HG03103 (cell line): ENCODE data around the gene HEATR5B.
"Not testable (repeated sequence)": the region's sequence is repeated elsewhere in the genome, so short reads cannot be mapped to it uniquely, and the experiment has no call there.

Source experiments
- ATAC-seq: cut with Tn5 transposase; IDR thresholded peaks from one replicate; pipeline ENCODE4 v1.9.1; 2021; ENCODE audit warnings: low read depth; ENCODE audit not compliant: unreplicated experiment

HEATR5B gene

GRCh38 chr2:37068686-37069085 is 15.5 kb downstream of the HEATR5B start:
- ATAC-seq = no peak

- ATAC-seq = no peak
Observed at GRCh38 chr2:37061776-37062175, 22.4 kb downstream of the HEATR5B start.

- ATAC-seq = no peak
Observed at GRCh38 chr2:37061013-37061711, 23.0 kb downstream of the HEATR5B start.

- ATAC-seq = no peak
Observed at GRCh38 chr2:37060446-37060845, 23.7 kb downstream of the HEATR5B start.

GRCh38 chr2:37059841-37060240 is 24.3 kb downstream of the HEATR5B start:
- ATAC-seq = no peak

GRCh38 chr2:37052600-37053332 is 31.4 kb downstream of the HEATR5B start:
- ATAC-seq = no peak

GRCh38 chr2:37039580-37039979 is 44.6 kb downstream of the HEATR5B start:
- ATAC-seq = no peak

- ATAC-seq = no peak
Observed at GRCh38 chr2:37037771-37038170, 46.4 kb downstream of the HEATR5B start.

GRCh38 chr2:37029758-37030157 is 54.4 kb downstream of the HEATR5B start:
- no peak for ATAC-seq

- ATAC-seq = no peak
Observed at GRCh38 chr2:37026050-37026449, 58.1 kb downstream of the HEATR5B start.

- no peak for ATAC-seq
Observed at GRCh38 chr2:37020887-37021796, 63.0 kb downstream of the HEATR5B start.

- no peak for ATAC-seq
Observed at GRCh38 chr2:37020212-37020886, 63.8 kb downstream of the HEATR5B start.

GRCh38 chr2:37013315-37013641 is 70.9 kb downstream of the HEATR5B start:
- no peak for ATAC-seq

- peak; percentile 50 for ATAC-seq
Observed at GRCh38 chr2:37011130-37011529, 73.0 kb downstream of the HEATR5B start.

GRCh38 chr2:37005118-37005868 is 78.9 kb downstream of the HEATR5B start:
- peak; percentile 99 for ATAC-seq

GRCh38 chr2:37000988-37001556 is 83.1 kb downstream of the HEATR5B start:
- no peak for ATAC-seq

GRCh38 chr2:37000318-37000717 is 83.9 kb downstream of the HEATR5B start:
- ATAC-seq = no peak

- not testable (repeated sequence) for ATAC-seq
Observed at GRCh38 chr2:36999416-36999815, 84.8 kb downstream of the HEATR5B start.

GRCh38 chr2:36993841-36994620 is 90.1 kb downstream of the HEATR5B start:
- no peak for ATAC-seq
